Measurements from ENCODE around the gene CA11. TPM values are rescaled to one million over a fixed set of nuclear protein-coding genes. Genes with fewer than 3 reads are reported as not detected.
A peak's percentile ranks its signal among the peaks of the same experiment; 100 is the strongest.

Gene CA11
- total and polyA plus RNA-seq, 2 of the 8 experiments (the other 6 are each of a cell fraction or from before 2014, with no cell fraction given) = 51.7 to 71.4 TPM

GRCh38 chr19:48617146-48617937 lies 28.6 kb downstream of the CA11 start:
- H4K5ac ChIP-seq (ENCODE audit: insufficient read length, low read depth, low read length) = no peak overlapping the region
- WGBS, 2 experiments (ENCODE audit: extremely low coverage in 1 of 2, insufficient coverage in 1 of 2, insufficient read length in 1 of 2, insufficient replicate concordance in 2 of 2, low coverage in 1 of 2, low lambda C conversion rate in 2 of 2, missing lambda C conversion rate in 1 of 2) = 94% methylated on average over 14 of the region's 18 CpGs; no CpG with 5 or more reads in 1 of the 2 experiments
- peaks cover 4% of the 10 kb centered on the region; the same call in 1 of the 2 replicates for H3K23me2 ChIP-seq (ENCODE audit: low read depth, low read length)
- H3K9ac ChIP-seq (replicated peaks in 1 of 4; ENCODE audit: extremely low read depth in 1 of 4, low read depth in 3 of 4, low read length in 3 of 4) = peak overlapping the region in 3 of 4 experiments; percentile 94 to 98 (median 95); a peak in 5 of 7 replicates
- no peak overlapping the region for H3K14ac ChIP-seq (ENCODE audit: insufficient read length)
- no peak overlapping the region for H3K4ac ChIP-seq (replicated peaks; ENCODE audit: insufficient read length, low read depth, low read length)
- no peak overlapping the region for H3K23ac ChIP-seq (ENCODE audit: insufficient read length)
- H3K9me3 ChIP-seq (ENCODE audit: insufficient read depth in 2 of 2, low read depth in 1 of 2, low read length in 1 of 2) = no peaks in the 10 kb centered on the region
- FAIRE-seq = no peak
- H3K4me3 ChIP-seq (ENCODE audit: extremely low read depth in 1 of 4, insufficient read depth in 2 of 4, low read depth in 3 of 4, low read length in 4 of 4) = peak overlapping the region; percentile 83 to 97 (median 94); a peak in 7 of 8 replicates
- H3K4me2 ChIP-seq (ENCODE audit: insufficient read depth in 1 of 2, low read depth in 2 of 2, low read length in 2 of 2) = peak overlapping the region; percentile 64 to 84
- H3K56ac ChIP-seq (replicated peaks; ENCODE audit: insufficient read length, low read depth, low read length) = no peak overlapping the region
- no peak overlapping the region for H3K18ac ChIP-seq (ENCODE audit: extremely low read depth, low read length)
- H3K4me1 ChIP-seq (replicated peaks in 1 of 4; ENCODE audit: control insufficient read depth in 3 of 4, insufficient read depth in 4 of 4, low read length in 3 of 4) = peaks cover 3 to 45% (median 36%) of the 10 kb centered on the region in 4 experiments
- H3K27ac ChIP-seq (ENCODE audit: low read depth, low read length) = 0 out of 2 replicates have a peak overlapping the region, but pooled peaks have one; percentile 18
- POLR2A ChIA-PET (ENCODE audit: partially characterized antibody) = interaction anchor here (0.6 to 30.9 kb wide), 21 partner anchors 5 to 227 kb away, joined by 3 to 788 read pairs (median 5); partner anchors contain the start of genes CA11, DBP, FAM83E and FUT2
- H3K36me3 ChIP-seq (ENCODE audit: control insufficient read depth in 2 of 4, insufficient read depth in 4 of 4, low read length in 3 of 4) = peaks cover 17 to 32% (median 21%) of the 10 kb centered on the region in 4 experiments
- CTCF ChIA-PET (ENCODE audit: partially characterized antibody) = interaction anchor here (1.0 to 7.2 kb wide), 5 partner anchors 8 to 165 kb away, joined by 3 to 37 read pairs (median 3); no protein-coding TSS in a partner anchor
- DNase-seq (ENCODE audit: low read depth in 1 of 2, low spot score in 2 of 2) = no peak
- no peak overlapping the region for H2BK12ac ChIP-seq (ENCODE audit: low read depth, low read length)
- H2BK120ac ChIP-seq (replicated peaks; ENCODE audit: low read depth, low read length) = no peak overlapping the region
- no peaks in the 10 kb centered on the region for H3K27me3 ChIP-seq (replicated peaks in 1 of 4; ENCODE audit: control insufficient read depth in 3 of 4, extremely low read depth in 1 of 4, insufficient read depth in 3 of 4, low read length in 3 of 4)
- no peak overlapping the region for H4K91ac ChIP-seq (replicated peaks; ENCODE audit: insufficient read length, low read length)
- no peak overlapping the region for H2AK5ac ChIP-seq (ENCODE audit: low read depth, low read length)
- H2BK5ac ChIP-seq (ENCODE audit: low read depth, low read length) = 0 out of 2 replicates have a peak overlapping the region, but pooled peaks have one; percentile 3
- TF ChIP-seq TAF1 (IDR thresholded peaks at IDR 0.05; ENCODE audit: low read depth, low read length) (0 out of 2 replicates have a peak, but pooled peaks have one; percentile 10), EGR1 (IDR thresholded peaks at IDR 0.05; ENCODE audit: borderline replicate concordance, low read depth, low read length) (no peak), POLR2A (IDR thresholded peaks at IDR 0.05; ENCODE audit: control extremely low read depth in 1 of 2, low read depth in 2 of 2, low read length in 2 of 2) (peak; percentile 18 to 38), POLR2AphosphoS5 (IDR thresholded peaks at IDR 0.05; ENCODE audit: low read depth, low read length) (peak; percentile 44; the same call in 1 of the 2 replicates), MAX (IDR thresholded peaks at IDR 0.05) (no peak)
- H3K79me2 ChIP-seq (ENCODE audit: control insufficient read depth in 1 of 2, insufficient read depth in 2 of 2, low read length in 2 of 2) = peaks cover 20 to 31% of the 10 kb centered on the region in 2 experiments
- peaks cover 25 to 39% of the 10 kb centered on the region in 2 experiments for H4K20me1 ChIP-seq (replicated peaks in 1 of 2; ENCODE audit: control insufficient read depth in 1 of 2, insufficient read depth in 2 of 2, low read length in 2 of 2)
- no peak overlapping the region for H2BK15ac ChIP-seq (ENCODE audit: low read length)
- peaks cover 4% of the 10 kb centered on the region; the same call in 1 of the 2 replicates for H3K79me1 ChIP-seq (ENCODE audit: low read depth, low read length)
- H4K8ac ChIP-seq (ENCODE audit: extremely low read depth, insufficient read depth, low read length) = no peak overlapping the region
- no peak overlapping the region for H2AFZ ChIP-seq (ENCODE audit: low read length)
- no peak overlapping the region for H2BK20ac ChIP-seq (ENCODE audit: low read length)

Data from H1 (cell line).